GM12878 (cell line): ENCODE results near the gene SLC24A3.

Experiments used
- EP300 ChIP-seq, 2 experiments: fragments of 150-350 bp in 1 of 2; IDR thresholded peaks; 2 replicates each; pipeline ENCODE4 v1.6.1; 2011 to 2012; ENCODE audit warnings: low read depth in 2 of 2, low read length in 2 of 2, borderline replicate concordance in 1 of 2, improper control_type of control experiment in 1 of 2, inconsistent platforms in 1 of 2; ENCODE audit not compliant: control insufficient read depth in 1 of 2
- TF ChIP-seq, protein P1 (sequence below), 3 experiments: IDR thresholded peaks in 2 of 3; conservative IDR thresholded peaks in 1 of 3; 2 replicates each; pipeline ENCODE4 v1.5.1; 2011; ENCODE audit warnings: low read depth in 3 of 3, low read length in 3 of 3, mild to moderate bottlenecking in 3 of 3, control low read depth in 2 of 3, moderate library complexity in 2 of 3, inconsistent platforms in 1 of 3, mixed read lengths in 1 of 3; ENCODE audit not compliant: control insufficient read depth in 2 of 3, insufficient read depth in 1 of 3; ENCODE audit errors: extremely low read depth in 1 of 3

DNA sequence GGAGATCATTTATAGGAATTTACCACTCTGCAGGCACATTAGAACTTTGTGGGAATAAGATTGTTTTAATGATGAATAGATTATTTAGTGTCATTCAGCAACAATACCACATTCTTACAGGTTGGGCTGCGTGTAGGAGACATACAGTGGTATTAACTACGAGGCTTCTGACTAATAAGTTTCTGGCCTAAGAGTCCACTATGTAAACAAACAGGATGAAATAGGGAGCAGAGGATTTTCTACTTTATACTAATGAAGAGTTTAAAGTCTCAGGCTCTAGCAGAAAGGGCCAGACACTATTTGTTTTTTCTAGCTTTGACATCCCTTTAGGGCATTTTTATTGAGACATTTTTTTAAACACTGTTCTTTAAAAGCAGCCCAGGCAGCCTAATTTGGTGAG is 75.6 kb downstream of the SLC24A3 start:
- TF ChIP-seq EP300 (IDR thresholded peaks at IDR 0.05; ENCODE audit: borderline replicate concordance in 1 of 2, control insufficient read depth in 1 of 2, low read depth in 2 of 2, low read length in 2 of 2) = no peak
- TF ChIP-seq, protein P1, sequence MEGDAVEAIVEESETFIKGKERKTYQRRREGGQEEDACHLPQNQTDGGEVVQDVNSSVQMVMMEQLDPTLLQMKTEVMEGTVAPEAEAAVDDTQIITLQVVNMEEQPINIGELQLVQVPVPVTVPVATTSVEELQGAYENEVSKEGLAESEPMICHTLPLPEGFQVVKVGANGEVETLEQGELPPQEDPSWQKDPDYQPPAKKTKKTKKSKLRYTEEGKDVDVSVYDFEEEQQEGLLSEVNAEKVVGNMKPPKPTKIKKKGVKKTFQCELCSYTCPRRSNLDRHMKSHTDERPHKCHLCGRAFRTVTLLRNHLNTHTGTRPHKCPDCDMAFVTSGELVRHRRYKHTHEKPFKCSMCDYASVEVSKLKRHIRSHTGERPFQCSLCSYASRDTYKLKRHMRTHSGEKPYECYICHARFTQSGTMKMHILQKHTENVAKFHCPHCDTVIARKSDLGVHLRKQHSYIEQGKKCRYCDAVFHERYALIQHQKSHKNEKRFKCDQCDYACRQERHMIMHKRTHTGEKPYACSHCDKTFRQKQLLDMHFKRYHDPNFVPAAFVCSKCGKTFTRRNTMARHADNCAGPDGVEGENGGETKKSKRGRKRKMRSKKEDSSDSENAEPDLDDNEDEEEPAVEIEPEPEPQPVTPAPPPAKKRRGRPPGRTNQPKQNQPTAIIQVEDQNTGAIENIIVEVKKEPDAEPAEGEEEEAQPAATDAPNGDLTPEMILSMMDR (IDR thresholded peaks at IDR 0.05 in 2 of 3, conservative IDR thresholded peaks at IDR 0.05 in 1 of 3; ENCODE audit: control insufficient read depth in 2 of 3, extremely low read depth in 1 of 3, insufficient read depth in 1 of 3, low read depth in 3 of 3, low read length in 3 of 3) = no peak
